A375 (cell line): ENCODE measurements around the gene LTA. TPM values are rescaled to one million over a fixed set of nuclear protein-coding genes. Genes with fewer than 3 reads are reported as not detected.

ENCODE experiments used
- small RNA-seq: library from RNA; depleted of rRNA; stranded (forward); fragments of <200 nt; gene quantifications from one replicate; pipeline ENCODE3, GENCODE V24; 2014
- total RNA-seq: library from RNA; depleted of rRNA; stranded (reverse); fragments of >200 nt; shearing (Covaris generic); gene quantifications from 2 replicates; pipeline ENCODE4 v1.2.3, GENCODE V29; 2014; rRNA removed

The LTA gene, protein sequence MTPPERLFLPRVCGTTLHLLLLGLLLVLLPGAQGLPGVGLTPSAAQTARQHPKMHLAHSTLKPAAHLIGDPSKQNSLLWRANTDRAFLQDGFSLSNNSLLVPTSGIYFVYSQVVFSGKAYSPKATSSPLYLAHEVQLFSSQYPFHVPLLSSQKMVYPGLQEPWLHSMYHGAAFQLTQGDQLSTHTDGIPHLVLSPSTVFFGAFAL
- not detected in 2 replicates for total RNA-seq

DNA sequence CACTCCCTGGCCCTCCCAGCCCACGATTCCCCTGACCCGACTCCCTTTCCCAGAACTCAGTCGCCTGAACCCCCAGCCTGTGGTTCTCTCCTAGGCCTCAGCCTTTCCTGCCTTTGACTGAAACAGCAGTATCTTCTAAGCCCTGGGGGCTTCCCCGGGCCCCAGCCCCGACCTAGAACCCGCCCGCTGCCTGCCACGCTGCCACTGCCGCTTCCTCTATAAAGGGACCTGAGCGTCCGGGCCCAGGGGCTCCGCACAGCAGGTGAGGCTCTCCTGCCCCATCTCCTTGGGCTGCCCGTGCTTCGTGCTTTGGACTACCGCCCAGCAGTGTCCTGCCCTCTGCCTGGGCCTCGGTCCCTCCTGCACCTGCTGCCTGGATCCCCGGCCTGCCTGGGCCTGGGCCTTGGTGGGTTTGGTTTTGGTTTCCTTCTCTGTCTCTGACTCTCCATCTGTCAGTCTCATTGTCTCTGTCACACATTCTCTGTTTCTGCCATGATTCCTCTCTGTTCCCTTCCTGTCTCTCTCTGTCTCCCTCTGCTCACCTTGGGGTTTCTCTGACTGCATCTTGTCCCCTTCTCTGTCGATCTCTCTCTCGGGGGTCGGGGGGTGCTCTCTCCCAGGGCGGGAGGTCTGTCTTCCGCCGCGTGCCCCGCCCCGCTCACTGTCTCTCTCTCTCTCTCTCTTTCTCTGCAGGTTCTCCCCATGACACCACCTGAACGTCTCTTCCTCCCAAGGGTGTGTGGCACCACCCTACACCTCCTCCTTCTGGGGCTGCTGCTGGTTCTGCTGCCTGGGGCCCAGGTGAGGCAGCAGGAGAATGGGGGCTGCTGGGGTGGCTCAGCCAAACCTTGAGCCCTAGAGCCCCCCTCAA lies at the start of gene LTA:
LTA (plus strand) TSS at position 249 of the 871 bp plus-strand sequence; CDS start at position 703, 454 bp downstream.

DNA sequence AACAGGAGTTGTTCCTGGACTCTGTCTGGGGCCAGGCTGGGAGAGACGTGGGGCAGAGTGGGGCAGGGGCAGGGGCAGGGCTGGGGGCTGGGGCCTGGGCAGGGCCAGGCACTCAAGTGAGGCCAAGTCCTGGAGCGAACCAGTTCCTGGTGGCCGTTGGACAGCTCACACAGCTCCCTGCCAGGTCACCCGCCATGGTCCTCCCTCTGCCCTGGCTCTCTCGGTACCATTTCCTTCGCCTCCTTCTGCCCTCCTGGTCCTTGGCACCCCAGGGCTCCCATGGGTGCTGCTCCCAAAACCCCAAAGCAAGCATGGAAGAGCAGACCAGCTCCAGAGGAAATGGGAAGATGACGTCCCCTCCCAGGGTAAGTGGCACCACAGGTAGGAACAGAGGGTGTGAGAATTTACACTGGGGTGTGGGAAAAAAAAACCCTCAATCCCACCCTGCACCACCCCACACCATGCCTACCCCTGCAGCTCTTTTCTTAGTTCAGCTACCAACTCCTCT lies 43.2 kb upstream of the LTA start, which contains the start of gene MCCD1:
MCCD1 (plus strand) TSS at position 142 of the 508 bp plus-strand sequence; CDS start at position 195, 53 bp downstream.

GRCh38 chr6:31541658-31542521 lies 30.2 kb upstream of the LTA start, which contains the start of gene DDX39B:
Gene DDX39B (minus strand): TSS chr6:31542003. CDS start chr6:31540532, 1,471 bp downstream.

DNA sequence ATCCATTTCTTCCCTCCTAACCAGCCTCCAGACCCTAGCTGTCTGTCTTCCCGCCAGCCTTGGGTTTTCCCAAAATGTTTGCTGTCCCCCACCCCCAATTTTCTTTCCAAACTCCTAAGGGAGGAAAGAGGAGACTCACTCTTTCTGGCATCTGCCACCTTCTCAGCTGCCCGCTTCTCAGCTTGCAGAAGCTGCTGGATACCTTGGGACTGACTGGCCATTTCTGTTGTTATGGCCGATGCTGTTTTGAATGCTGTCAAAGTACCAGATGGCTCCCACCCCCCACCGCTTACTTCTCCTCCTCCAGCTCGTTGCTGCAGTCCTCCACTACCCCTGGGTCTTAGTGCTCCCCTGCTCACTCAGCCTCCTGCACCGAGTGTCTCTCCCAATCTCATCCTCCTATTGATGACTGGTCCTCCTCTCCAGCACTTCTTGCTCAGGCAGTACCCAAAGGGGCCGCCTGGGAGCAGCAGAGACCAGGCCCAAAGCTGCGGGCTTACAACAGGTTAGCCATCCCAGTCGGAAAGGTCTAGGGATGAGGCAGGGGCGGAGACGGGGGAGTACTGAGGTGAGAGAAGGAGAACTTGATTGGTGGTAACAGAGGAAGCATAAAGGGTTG lies 25.6 kb upstream of the LTA start, which contains the start of gene ATP6V1G2:
ATP6V1G2 (minus strand) TSS at position 270 of the 619 bp plus-strand sequence; CDS start at position 221, 49 bp downstream.

DNA sequence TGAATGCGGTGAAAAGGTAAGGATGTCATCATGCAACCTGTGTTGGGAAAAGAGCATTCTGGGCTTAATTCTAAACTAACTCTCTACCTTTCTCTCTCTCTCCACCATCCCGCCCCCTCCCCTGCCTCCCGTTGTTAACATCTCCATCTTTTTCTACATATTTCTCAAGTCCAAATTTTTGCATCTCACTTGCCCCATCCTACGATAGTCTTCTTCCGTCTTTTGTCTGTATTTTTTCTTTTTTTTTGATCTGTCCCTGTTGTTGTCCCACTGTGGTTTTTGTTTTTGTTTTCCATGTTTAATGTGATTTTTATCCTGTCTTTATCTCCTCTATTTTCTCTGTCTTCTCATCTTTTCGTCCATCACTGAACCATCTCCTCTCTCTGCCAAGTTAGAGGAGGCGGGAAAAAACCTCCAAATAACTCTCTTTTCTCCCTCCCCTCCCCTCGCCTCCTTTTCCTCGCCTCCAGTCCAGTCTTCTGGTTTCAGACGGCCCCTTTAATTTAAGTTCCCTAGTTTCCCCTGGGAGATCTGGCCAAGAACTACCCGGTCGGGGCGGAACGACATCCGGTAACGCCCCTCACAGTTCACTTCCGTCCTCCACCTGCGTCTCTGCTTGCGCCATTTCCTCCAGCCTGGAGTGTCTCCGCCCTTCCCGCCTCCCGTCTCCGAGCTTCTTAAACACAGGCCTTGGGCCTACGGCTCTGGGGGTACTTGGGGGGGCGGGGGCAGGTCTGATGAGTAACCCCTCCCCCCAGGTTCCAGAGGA lies 24.9 kb upstream of the LTA start, which contains the start of gene NFKBIL1:
NFKBIL1 (plus strand) TSS at position 651 of the 769 bp plus-strand sequence; CDS start at position 738, 87 bp downstream.

DNA sequence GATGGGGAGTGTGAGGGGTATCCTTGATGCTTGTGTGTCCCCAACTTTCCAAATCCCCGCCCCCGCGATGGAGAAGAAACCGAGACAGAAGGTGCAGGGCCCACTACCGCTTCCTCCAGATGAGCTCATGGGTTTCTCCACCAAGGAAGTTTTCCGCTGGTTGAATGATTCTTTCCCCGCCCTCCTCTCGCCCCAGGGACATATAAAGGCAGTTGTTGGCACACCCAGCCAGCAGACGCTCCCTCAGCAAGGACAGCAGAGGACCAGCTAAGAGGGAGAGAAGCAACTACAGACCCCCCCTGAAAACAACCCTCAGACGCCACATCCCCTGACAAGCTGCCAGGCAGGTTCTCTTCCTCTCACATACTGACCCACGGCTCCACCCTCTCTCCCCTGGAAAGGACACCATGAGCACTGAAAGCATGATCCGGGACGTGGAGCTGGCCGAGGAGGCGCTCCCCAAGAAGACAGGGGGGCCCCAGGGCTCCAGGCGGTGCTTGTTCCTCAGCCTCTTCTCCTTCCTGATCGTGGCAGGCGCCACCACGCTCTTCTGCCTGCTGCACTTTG lies 3.3 kb downstream of the LTA start, which contains the start of gene TNF:
TNF (plus strand) TSS at position 231 of the 567 bp plus-strand sequence; CDS start at position 408, 177 bp downstream.

DNA sequence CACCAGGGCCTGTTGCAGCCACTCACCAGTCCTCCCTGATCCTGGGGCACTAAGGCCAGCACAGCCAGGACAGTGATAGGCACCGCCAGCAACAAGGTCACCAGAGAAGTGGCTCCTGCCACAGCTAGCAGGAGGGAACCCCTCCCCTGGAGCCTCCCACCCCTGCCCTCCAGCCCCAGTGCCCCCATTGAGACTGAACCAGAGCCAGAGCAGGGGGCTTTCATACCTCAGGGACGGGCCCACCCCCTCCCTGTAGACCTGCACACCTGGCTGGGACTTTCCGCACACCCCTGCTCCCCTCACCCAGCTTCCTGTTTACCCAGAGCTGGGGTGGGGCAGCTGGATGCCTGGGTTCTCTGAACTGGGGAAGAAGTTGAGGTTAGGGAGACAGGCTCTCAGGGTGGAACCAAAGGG lies 10.1 kb downstream of the LTA start, which contains the start of gene LTB:
LTB (minus strand) TSS at position 195 of the 414 bp plus-strand sequence; CDS start at position 188, 7 bp downstream.

GRCh38 chr6:31586008-31586407 lies 13.9 kb downstream of the LTA start, which contains the start of gene LST1:
Gene LST1 (plus strand): TSS chr6:31586277. CDS start chr6:31587300, 1,023 bp downstream.

GRCh38 chr6:31614684-31615578 lies 42.8 kb downstream of the LTA start, which contains the start of gene AIF1:
Gene AIF1 (plus strand): TSS chr6:31615234. CDS start chr6:31615330, 96 bp downstream.

GRCh38 chr6:31620586-31621319 lies 48.7 kb downstream of the LTA start, which contains the start of gene PRRC2A:
Gene PRRC2A (plus strand): TSS chr6:31620715. CDS start chr6:31622790, 2,075 bp downstream.

Small RNAs within 50 kb of the gene (small RNA-seq; reads per million reads assigned to genes)
- gene SNORA38 = 4.7 reads per million, percentile 84 among the genes with 10 or more reads in this experiment
- gene SNORD117 = 101 reads per million, percentile 96 among the genes with 10 or more reads in this experiment
- gene SNORD84 = not detected
- gene UQCRHP1 = not detected

Other genes with a start within 250 kb of the LTA start
- 167 and 231 TPM in 2 replicates for gene HLA-B, start 215.1 kb upstream of the LTA start, total RNA-seq
- 9.9 and 12.0 TPM in 2 replicates for gene MICA, start 168.7 kb upstream of the LTA start, total RNA-seq
- gene MICB, start 74.1 kb upstream of the LTA start, total RNA-seq = 6.1 and 7.0 TPM in 2 replicates
- not detected in 2 replicates for gene MCCD1, start 43.3 kb upstream of the LTA start, total RNA-seq
- 495 and 540 TPM in 2 replicates for gene DDX39B, start 30.3 kb upstream of the LTA start, total RNA-seq
- gene ATP6V1G2, start 25.7 kb upstream of the LTA start, total RNA-seq = 0.26 and 1.9 TPM in 2 replicates
- 32.6 and 37.2 TPM in 2 replicates for gene NFKBIL1, start 24.7 kb upstream of the LTA start, total RNA-seq
- gene TNF, start 3.3 kb downstream of the LTA start, total RNA-seq = 0.19 TPM in 1 of 2 replicates, not detected in the other
- not detected in 2 replicates for gene LTB, start 10.1 kb downstream of the LTA start, total RNA-seq
- not detected in 2 replicates for gene LST1, start 14.0 kb downstream of the LTA start, total RNA-seq
- gene NCR3, start 20.7 kb downstream of the LTA start, total RNA-seq = not detected in 2 replicates
- gene AIF1, start 42.9 kb downstream of the LTA start, total RNA-seq = not detected in 2 replicates
- gene PRRC2A, start 48.4 kb downstream of the LTA start, total RNA-seq = 90.3 and 94.7 TPM in 2 replicates
- gene BAG6, start 80.4 kb downstream of the LTA start, total RNA-seq = 209 and 229 TPM in 2 replicates
- gene APOM, start 83.6 kb downstream of the LTA start, total RNA-seq = 0.19 and 2.5 TPM in 2 replicates
- 17.9 and 18.9 TPM in 2 replicates for gene C6orf47, start 88.5 kb downstream of the LTA start, total RNA-seq
- 31.7 and 40.6 TPM in 2 replicates for gene GPANK1, start 92.7 kb downstream of the LTA start, total RNA-seq
- 129 and 169 TPM in 2 replicates for gene CSNK2B, start 93.8 kb downstream of the LTA start, total RNA-seq
- gene LY6G5B, start 97.7 kb downstream of the LTA start, total RNA-seq = 1.7 and 3.4 TPM in 2 replicates
- 0.94 TPM in 1 of 2 replicates, not detected in the other for gene LY6G5C, start 108.8 kb downstream of the LTA start, total RNA-seq
- gene ABHD16A, start 131.0 kb downstream of the LTA start, total RNA-seq = 25.7 and 26.1 TPM in 2 replicates
- gene LY6G6F, start 134.6 kb downstream of the LTA start, total RNA-seq = not detected in 2 replicates
- gene LY6G6D, start 143.1 kb downstream of the LTA start, total RNA-seq = not detected in 2 replicates
- not detected in 2 replicates for gene LY6G6C, start 149.5 kb downstream of the LTA start, total RNA-seq
- not detected in 2 replicates for gene MPIG6B, start 151.1 kb downstream of the LTA start, total RNA-seq
- 25.3 and 28.6 TPM in 2 replicates for gene DDAH2, start 157.0 kb downstream of the LTA start, total RNA-seq
- 484 and 511 TPM in 2 replicates for gene CLIC1, start 164.2 kb downstream of the LTA start, total RNA-seq
- gene MSH5, start 167.7 kb downstream of the LTA start, total RNA-seq = 14.9 and 36.7 TPM in 2 replicates
- 13.0 and 13.2 TPM in 2 replicates for gene SAPCD1, start 190.4 kb downstream of the LTA start, total RNA-seq
- 0.34 TPM in 2 replicates for gene VWA7, start 205.0 kb downstream of the LTA start, total RNA-seq
- 57.3 and 58.7 TPM in 2 replicates for gene VARS1, start 223.5 kb downstream of the LTA start, total RNA-seq
- gene LSM2, start 234.7 kb downstream of the LTA start, total RNA-seq = 39.2 and 40.2 TPM in 2 replicates
- 0.11 and 0.50 TPM in 2 replicates for gene HSPA1L, start 243.0 kb downstream of the LTA start, total RNA-seq
- 37.6 and 43.8 TPM in 2 replicates for gene HSPA1A, start 243.3 kb downstream of the LTA start, total RNA-seq